ENCODE measurements around the gene GNG4.

GRCh38 chr1:235670157-235670776 lies 20.7 kb upstream of the GNG4 start:
- no peak for TF ChIP-seq CTCF (IDR thresholded peaks at IDR 0.05; ENCODE audit: insufficient read depth, low read depth, low read length)
- TF ChIP-seq EZH2 (IDR thresholded peaks at IDR 0.05; ENCODE audit: insufficient read depth, low read length): no peak

Measured in astrocyte (in vitro differentiated cells and primary cell).